HL-60/S4 treated with retinoic acid at 250 ng/mL for 4 days and 3 days (cell line): ENCODE data around the gene CCDC57.
"Not testable (repeated sequence)": the region's sequence is repeated elsewhere in the genome, so short reads cannot be mapped to it uniquely, and the experiment has no call there.

Source experiments
- in situ Hi-C: fragments of 300-500 bp; cut with MboI; formaldehyde crosslinking; loops from 2 replicates; pipeline ENCODE4 v1.7.0; 2022; ENCODE audit warnings: low sequenced_read_pairs

CCDC57 gene

DNA sequence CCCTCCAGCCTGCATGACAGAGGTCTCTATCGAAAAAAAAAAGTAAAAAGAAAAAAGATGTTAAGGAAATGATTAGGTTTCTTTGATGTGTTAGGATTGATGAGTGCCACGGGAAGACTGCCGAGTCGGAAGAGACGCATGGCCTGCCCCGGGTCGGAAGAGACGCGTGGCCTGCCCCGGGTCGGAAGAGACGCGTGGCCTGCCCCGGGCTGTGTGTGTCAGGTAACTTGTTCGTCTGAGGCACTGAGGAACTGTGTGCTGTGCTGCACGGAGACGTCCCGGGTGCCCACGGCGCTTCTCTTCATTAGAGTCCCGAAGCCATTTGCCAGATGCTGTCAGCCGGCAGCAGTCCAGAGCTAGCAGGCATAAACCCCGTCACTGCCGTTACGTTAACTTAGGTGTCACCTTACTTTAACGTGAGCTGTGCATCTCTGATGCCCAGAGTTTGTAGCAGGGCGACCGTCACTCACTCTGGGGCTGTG lies 74.1 kb downstream of the CCDC57 start:
- in situ Hi-C loops, result no loop called here

DNA sequence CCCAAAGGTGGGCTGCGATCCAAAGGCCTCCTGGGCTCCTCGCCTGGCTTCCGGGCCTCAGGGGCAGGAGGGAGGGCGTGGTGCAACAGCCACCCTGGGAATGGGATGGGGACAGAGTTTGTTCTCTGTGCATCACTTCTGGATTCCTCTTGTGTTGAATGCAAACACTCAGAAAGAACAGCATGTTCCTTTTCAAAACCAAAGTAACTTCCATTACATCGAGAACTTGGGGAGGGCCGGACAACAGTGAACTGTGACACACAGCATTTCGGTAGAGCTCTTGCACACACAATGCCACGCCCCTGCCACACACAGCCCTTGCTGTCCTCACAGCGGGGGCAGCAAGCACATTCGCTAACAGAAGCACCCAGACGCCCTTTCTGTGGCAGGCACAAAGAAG lies 78.5 kb downstream of the CCDC57 start:
- in situ Hi-C loops, result no loop called here

DNA sequence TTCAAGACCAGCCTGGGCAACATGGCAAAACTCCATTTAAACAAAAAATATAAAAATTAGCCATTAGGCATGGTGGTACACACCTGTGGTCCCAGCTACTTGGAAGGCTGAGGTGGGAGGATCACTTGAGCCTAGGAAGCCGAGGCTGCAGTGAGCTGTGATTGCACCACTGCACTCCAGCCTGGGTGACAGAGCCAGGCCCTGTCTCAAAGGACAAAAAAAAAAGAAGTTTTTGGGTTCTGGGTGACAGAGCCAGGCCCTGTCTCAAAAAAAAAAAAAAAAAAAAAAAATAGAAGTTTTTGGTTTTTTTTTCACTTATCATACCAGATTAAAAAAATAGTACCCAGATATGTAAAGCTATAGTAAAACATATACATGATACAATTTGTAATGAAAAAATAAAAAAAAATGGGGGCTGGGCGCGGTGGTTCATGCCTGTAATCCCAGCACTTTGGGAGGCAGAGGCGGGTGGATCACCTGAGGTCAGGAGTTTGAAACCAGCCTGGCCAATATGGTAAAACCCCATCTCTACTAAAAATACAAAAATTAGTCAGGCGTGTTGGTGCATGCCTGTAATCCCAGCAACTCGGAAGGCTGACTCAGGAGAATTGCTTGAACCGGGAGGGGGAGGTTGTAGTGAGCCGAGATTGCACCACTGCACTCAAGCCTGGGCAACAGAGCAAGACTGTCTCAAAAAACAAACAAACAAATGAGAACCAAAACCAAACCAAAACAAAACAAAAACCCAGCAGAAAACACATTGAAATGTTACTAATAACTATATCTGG lies 79.3 kb downstream of the CCDC57 start:
- in situ Hi-C loops, result not testable (repeated sequence)

DNA sequence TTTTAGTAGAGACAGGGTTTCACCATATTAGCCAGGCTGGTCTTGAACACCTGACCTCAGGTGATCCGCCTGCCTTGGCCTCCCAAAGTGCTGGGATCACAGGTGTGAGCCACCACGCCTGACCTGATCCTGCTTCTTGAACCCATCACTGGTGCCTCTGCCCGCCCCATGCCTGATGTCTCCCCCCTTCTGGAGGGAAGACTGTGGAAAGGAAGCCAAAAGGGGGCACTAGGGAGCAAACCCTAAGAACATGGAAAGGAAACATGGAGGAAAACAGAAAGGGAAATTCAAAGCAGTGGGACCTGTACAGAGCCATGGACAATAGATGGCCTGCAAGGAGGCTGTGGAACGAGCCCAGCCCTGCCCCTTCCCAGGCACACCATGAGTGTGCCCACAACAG lies 83.5 kb downstream of the CCDC57 start:
- in situ Hi-C loops, result no loop called here

DNA sequence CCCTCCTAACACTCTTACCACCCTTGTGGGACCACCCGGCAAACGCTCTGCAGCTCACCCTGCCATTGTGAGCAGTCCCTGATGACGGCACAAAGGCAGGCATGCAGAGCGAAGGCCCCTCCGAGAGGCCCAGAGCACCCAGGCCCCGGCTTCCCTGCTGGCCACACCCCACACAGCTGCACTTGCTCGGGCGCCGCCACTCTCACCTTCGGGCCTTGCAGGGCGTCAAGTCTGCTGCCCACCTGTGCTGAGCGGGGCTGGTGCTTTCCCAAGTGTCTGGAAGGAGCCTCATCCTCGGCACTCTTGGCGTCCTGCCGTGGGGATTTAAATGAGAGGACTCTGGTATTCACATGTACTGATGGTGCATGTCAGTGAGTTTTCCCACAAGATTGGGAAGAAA lies 84.4 kb downstream of the CCDC57 start:
- in situ Hi-C loops, result no loop called here

DNA sequence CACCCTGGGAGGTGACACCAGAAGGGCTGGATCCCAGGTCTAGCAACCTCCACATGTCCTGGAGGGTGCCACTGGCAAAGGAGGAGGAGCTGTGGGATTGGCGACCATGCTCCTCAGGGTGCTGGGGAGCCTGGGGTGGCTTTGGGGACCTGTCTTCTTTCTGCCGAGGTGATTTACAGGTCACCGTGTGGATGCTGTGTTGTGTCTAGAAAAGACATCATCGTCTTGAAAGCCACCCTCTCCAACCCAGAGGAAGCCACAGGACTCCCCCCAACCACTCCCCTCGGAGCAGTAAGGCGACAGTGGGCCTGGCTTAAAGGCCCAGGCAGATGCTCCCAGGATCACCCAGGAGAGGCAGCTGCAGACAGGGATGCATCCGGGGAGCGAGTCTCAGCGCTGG lies 84.9 kb downstream of the CCDC57 start:
- in situ Hi-C loops, result no loop called here

DNA sequence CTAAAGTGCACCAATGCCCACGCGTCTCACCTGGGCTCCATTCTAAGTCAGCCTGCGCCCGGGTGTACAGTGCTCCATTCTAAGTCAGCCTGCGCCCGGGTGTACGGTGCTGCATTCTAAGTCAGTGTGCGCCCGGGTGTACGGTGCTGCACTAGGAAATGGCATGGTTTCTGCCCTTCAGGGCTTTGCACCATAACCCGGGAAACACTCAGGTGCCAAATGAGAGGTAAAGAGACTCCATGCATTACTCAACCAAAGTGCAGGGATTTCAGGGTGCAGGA lies 85.4 kb downstream of the CCDC57 start:
- in situ Hi-C loops, result no loop called here

DNA sequence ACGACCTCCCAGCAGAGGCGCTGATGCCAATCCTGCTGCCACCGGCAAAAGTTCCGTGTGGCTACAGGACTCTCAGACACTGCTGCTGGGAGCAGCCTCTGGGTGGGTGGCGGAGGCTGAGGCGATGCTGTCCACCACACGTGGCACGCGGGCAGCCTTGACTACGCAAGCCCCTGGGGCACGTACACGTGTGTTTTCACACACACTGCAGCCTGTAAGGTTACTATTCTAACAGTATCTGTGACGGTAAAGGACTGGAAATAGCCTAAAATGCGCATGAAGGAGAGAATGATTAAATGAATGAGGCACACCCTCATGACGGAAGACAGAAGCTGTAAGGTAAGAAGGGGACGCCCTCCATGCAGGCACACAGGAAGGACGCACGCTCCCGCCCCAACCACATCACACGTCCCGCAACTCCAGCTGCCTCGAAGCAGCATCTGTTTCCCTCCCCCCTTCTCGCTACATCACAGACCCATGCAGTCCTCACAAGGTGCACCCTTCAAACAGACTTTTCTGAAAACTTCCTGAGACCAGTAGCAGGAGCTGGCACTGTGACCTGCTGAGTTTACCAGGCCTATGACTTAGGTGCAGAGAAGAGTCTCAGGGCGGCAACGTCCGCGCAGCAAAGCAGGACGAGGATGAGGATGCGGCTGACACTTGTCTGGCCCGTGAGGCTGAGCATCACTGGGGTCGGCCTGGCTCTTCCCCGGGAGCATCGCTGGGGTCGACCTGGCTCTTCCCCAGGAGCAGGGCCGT lies 85.9 kb downstream of the CCDC57 start:
- in situ Hi-C loops, result no loop called here

DNA sequence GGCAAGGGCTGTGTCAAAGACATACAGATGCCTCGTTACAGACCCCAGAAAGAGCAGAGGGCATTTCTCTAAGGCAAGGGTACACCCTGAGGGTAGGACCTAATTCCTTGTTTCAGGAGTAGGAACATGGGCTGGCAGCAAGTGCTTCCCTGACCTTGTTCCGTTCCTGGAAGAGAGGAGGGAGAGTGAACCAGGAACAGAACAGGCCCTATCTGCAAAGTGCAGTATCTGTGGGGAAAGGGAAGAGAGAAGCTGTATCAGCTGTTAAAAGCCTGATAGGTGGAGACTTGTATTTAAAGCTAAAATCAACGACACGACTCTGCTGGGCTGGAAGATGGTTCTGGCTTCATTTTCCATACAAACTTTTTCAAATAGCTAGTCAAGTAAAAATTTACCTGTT lies 88.5 kb downstream of the CCDC57 start:
- in situ Hi-C loops, result no loop called here

DNA sequence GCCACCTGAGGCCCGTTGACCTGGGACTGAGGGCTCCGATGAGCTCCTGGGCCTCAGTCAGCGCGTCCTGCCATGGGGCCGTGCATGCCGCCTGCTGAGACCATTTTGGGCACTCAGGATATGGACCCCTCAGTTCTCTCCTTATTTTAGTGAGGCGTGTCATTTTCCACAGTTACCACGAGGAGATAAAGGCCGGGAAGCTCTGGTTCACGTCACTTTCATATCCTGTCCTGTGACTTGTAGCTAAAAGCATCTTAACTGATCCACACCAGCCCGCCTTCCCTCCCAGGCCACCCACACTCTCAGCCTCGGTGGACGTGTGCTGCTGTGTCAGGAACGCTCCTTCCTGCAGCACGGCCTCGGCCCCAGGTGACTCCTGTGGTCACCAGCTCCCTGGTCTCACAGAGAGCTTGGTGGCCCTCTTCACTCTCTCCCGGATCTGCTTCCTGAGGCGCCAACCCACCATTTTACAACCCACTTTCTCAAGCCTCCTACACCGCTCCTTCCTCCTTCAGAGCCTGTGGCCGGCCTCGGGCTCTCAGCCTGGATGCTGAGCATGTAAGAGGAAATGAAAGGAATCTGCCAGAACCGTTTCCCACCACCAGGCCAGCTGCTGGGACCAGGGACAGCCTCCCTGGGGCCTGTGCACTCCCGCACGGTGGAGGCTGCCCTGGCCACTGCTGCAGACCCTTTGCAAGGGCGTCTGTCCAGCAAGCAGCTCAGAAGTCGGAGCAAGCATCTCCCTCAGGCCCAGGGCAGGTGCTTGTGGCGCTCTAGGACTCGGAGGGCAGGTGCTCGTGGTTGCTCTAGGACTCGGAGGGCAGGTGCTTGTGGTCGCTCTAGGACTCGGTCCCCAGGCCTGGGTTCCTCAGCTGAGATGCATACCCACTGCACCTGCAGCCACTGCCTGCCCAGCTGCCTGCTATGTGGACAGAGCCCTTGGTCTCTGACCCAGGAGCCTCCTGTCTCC lies 90.7 kb downstream of the CCDC57 start:
- in situ Hi-C loops, result no loop called here

DNA sequence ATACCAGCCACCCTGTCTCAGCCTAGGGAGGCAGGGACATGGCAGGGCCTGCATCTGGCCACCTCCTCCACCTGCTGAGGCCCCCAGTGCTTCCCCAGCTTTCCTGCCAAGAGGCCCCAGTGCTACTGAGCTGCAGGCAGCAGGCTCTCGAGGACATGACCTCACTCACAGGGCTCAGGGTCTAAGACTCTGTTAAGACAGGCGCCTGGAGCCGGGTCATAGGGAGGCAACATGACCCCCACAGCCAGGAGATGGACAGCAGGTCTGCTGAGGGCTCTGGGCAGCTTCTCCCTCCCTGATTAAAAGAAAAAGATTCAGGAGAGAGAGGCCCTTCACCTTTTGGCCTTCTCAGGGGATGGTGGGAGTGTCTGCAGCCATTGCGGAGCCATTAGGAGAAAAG lies 91.4 kb downstream of the CCDC57 start:
- in situ Hi-C loops, result no loop called here

DNA sequence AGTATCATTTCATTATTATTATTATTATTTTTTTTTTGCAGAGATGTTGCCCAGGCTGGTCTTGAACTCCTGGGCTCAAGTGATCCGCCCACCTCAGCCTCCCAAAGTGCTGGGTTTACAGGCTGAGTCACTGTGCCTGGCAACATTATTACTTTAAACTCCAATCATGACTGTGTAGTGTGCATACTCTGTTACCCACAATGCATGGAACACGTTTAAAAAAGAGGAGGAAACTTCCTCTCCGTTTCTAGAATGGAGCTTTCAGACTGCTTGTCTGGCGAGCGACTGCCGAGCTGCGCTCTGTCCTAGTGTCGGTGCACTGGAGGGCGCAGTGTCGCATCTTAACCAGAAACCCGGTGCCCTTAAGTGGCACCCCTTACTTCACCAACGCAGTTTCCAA lies 92.5 kb downstream of the CCDC57 start:
- in situ Hi-C loops, result no loop called here

DNA sequence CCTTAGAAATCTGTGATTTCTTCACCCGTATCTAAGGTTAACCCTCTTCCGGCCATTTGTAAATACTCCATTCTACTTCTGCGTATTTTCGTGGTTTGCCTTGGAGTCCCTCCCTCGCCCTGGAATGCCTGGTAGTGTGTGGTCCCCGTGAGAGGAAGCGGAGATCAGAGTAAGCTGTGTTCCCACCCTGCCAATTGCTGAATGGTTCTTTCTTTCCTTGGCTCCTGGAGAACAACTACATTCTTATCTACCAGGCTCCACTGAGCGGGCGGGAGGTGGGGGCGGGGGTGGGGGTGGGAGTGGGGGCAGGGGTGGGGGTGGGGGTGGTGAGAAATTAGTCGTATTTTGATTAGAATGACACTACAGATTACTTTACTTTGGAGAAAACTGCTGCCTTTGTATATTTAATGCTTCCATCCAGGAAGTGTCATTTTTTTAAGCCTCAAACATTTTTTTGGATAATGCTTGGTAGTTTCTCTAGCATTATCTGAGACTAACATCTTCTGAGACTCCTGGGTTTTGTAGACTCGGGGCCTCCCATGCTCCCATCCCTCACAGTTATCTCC lies 93.7 kb downstream of the CCDC57 start:
- in situ Hi-C loops, result no loop called here

DNA sequence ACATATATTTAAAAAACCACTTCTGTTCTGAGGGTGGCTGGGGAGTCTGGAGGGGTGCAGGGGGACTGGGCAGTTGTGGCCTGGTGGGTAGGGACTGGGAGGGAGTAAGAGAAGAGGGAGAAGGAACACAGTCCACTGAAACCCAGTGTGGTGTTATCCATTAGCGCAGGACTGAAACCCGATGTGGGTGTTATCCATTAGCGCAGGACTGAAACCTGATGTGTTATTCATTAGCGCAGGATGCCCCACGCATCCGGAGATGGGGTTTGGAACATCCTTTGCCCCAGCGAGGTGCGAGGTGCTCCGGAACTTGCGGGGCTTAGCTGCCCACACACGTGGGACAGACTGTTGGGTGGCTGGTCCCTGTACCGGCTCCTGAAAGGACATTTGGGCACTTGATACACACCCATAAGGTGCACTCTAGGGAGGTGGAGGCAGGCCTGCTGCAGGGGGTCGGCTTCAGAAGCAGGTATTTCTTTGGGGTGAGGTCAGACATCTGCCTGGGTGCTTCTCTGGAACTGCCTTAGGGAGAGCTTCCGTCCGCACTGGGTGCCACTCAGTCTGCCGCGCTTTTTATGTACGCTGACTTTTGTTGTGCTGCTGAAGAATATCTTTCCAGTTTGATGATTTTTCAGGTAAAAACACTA lies 94.4 kb downstream of the CCDC57 start:
- in situ Hi-C loops, result no loop called here

DNA sequence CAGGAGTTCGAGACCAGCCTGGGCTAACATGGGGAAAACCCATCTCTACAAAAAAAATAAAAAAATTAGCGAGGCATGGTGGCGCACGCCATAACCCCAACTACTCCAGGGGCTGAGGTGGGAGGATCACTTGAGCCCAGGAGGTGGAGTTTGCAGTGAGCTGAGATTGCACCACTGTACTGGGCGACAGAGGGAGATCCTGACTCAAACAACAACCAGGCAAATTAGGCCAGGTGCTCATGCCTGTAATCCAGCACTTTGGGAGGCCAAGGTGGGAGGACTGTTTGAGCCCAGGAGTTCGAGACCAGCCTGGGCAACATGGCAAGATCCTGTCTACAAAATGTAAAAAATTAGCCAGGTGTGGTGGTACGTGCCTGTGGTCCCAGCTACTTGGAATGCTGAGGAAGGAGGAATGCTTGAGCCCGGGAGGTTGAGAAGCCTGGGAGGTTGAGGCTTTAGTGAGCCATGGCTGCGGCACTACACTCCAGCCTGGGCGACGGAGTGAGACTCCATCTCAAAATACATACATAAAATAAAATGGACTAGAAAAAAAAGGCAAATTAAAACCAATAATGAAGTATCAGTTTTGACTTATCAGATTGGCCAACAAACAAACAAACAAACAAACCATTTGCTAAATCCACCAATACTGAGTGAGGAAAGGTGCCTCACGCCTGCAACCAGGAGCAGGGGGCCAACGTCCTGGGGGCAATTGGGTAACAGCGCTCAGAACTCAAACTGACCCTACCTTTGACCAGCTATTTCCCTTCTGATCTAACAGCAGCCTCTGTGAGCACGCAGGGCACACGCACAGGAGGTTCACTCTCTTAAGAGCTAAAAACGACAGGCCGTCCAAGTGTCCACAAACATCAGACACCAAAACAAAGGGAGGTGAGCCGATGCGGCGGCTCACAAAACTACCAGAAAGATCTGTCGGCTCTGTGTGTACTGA lies 95.2 kb downstream of the CCDC57 start:
- in situ Hi-C loops, result no loop called here

DNA sequence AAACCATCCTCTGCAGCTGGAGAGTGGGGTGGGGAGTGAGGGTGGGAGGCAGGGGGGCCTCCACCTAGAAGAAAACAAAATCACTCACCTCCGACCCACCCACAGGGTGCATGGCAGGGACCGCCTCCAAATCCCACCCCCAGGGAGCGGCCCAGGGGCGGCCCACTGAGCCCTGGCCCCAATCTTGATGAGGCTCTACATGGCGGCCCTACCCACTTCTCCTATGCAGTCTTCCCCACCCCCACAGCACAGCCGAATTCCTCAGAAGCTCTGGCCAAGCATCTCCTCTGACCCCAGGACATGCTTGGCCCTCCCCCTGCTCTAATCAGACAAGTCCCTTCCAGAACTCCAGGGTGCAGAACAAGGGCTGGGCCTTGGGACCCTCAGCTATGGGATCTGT lies 96.4 kb downstream of the CCDC57 start:
- in situ Hi-C loops, result no loop called here

DNA sequence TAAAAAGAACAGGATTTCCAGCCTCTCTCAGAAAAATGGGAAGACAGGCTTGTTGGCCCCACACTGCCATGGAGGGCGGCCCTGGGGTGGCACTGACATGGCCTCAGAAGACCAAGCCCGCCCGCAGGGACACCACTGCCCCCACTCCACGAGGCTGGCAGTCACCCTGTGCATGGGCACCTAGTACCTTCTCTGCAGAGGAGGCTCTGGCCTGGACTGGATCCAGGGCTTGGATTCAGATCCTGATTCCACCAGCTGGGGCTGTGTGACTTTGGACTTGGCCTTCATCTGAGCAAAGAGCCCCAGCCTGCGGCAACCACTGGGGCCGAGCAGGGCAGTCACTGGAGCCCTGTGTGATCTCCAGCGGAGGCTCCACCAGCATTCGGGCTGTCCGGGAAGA lies 97.8 kb downstream of the CCDC57 start:
- in situ Hi-C loops, result no loop called here

DNA sequence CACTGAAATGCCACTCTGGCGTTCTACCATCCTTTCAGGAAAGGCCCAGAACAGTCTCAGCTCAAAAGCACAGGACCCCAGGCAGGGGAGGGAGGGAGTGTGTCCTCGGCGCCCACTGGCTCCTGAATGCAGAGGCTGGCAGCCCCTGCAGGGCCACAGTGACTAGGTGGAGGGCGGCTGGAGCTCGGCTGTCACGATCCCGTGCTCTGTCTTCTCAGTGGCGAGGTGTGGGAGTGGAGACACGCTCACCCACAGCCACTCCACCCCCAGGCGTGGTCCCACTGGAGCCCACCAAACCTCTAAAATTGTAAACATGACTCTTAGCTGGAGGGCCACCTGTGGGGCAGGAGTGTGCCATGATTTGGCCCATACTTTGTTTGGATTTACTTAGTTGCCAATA lies 98.2 kb downstream of the CCDC57 start:
- in situ Hi-C loops, result no loop called here

DNA sequence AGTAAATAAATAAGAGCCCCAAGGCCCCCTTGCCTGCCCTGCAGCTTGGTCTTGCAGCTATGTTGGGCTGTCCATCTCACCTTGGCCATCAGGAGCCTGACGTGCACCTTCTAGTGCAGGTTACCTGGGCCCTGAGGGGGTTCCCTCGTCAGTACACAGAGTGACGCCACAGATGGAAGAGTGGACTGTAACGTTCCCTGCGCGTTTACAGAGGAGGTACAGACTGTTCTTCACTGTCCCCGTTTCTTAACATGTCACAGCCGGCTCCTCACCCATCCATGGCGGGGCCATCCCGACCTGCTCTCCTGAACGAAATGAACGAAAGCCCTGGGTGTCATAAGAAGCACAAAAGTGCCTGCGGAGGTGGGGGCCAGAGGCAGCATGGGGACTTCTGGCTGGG lies 98.7 kb downstream of the CCDC57 start:
- in situ Hi-C loops, result no loop called here

DNA sequence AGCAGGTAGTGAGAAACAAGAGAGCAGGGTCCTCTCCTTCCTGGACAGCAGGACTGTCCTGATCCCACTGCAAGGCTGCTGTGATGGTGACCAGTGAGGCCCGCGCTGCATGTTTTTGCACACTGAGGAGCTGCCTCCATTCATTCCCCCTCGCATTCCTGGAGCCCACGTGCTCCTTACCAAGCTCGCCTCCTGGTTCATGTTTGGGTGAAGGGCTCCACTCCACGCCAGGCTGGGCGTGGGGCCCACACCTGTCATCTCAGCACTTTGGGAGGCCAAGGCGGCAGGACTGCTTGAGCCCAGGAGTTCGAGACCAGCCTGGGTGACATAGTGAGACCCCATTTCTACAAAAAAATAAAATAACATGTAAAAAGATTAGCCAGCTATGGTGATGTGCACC lies 99.2 kb downstream of the CCDC57 start:
- in situ Hi-C loops, result no loop called here
